CD8-positive, alpha-beta memory T cell (primary cell): ENCODE data around the gene WDFY4. TPM values are rescaled to one million over a fixed set of nuclear protein-coding genes. Genes with fewer than 3 reads are reported as not detected.

Experiments
- CTCF ChIA-PET: fragments of 350-600 bp; sonication (Branson Sonifier 250); formaldehyde crosslinking; loops from one replicate; lab custom pipeline; 2021; ENCODE audit warnings: antibody characterized with exemption; lab: Charles Lee
- POLR2A ChIA-PET: fragments of 350-600 bp; sonication (Branson Sonifier 250); formaldehyde crosslinking; loops from one replicate; lab custom pipeline; 2021; ENCODE audit warnings: antibody characterized with exemption; lab: Charles Lee
- DNase-seq, 5 donors: peaks; one replicate each; pipeline versions ENCODE4 v3.0.0 to v3.0.0-alpha.2; 2020 to 2022; ENCODE audit warnings: mixed read lengths in 1 of 5
- H3K27ac ChIP-seq: one replicate; pipeline ENCODE4 v1.7.0; 2013; ENCODE audit warnings: low read depth, mild to moderate bottlenecking, low read length, moderate library complexity
- H3K27me3 ChIP-seq: 2 replicates; pipeline ENCODE4 v1.7.0; 2013; ENCODE audit warnings: low read length, mild to moderate bottlenecking; ENCODE audit not compliant: insufficient read depth, poor library complexity, severe bottlenecking
- H3K36me3 ChIP-seq: 2 replicates; pipeline ENCODE4 v1.7.0; 2013; ENCODE audit warnings: mild to moderate bottlenecking, low read length, moderate library complexity; ENCODE audit not compliant: insufficient read depth
- H3K4me1 ChIP-seq: 2 replicates; pipeline ENCODE4 v1.7.0; 2013; ENCODE audit warnings: mild to moderate bottlenecking, low read length, moderate library complexity; ENCODE audit not compliant: insufficient read depth
- H3K4me3 ChIP-seq: 2 replicates; pipeline ENCODE4 v1.7.0; 2013; ENCODE audit warnings: mild to moderate bottlenecking, low read length
- H3K9me3 ChIP-seq: 2 replicates; pipeline ENCODE4 v1.7.0; 2013; ENCODE audit warnings: mild to moderate bottlenecking, low read length
- H3K27ac Mint-ChIP-seq, 8 donors: one replicate each; pipeline ENCODE4 v1.8.0; 2020 to 2021; ENCODE audit warnings: mixed read lengths in 8 of 8, mild to moderate bottlenecking in 6 of 8, inconsistent platforms in 3 of 8, moderate library complexity in 3 of 8
- H3K27me3 Mint-ChIP-seq, 2 donors: one replicate each; pipeline ENCODE4 v1.8.0; 2020 to 2021; ENCODE audit warnings: mixed read lengths in 2 of 2, mild to moderate bottlenecking in 1 of 2, moderate library complexity in 1 of 2
- H3K36me3 Mint-ChIP-seq, 3 donors: one replicate each; pipeline ENCODE4 v1.8.0; 2020 to 2021; ENCODE audit warnings: mixed read lengths in 3 of 3, inconsistent platforms in 1 of 3, mild to moderate bottlenecking in 1 of 3
- H3K4me1 Mint-ChIP-seq, 3 donors: one replicate each; pipeline ENCODE4 v1.8.0; 2020 to 2021; ENCODE audit warnings: mixed read lengths in 3 of 3, inconsistent platforms in 1 of 3, mild to moderate bottlenecking in 1 of 3
- H3K4me3 Mint-ChIP-seq, 7 donors: one replicate each; pipeline ENCODE4 v1.8.0; 2020 to 2021; ENCODE audit warnings: mixed read lengths in 7 of 7, mild to moderate bottlenecking in 6 of 7, moderate library complexity in 4 of 7, inconsistent platforms in 2 of 7
- H3K9me3 Mint-ChIP-seq, 5 donors: one replicate each; pipeline ENCODE4 v1.8.0; 2020 to 2022; ENCODE audit warnings: mixed read lengths in 5 of 5, mild to moderate bottlenecking in 3 of 5, moderate library complexity in 2 of 5, inconsistent platforms in 1 of 5
- polyA plus RNA-seq: library from polyadenylated mRNA; unstranded; fragments of 300-500 nt; fragmentation: Illumina TruSeq; gene quantifications from one replicate; pipeline ENCODE4 v1.2.3, GENCODE V29; 2021
- total RNA-seq, 2 experiments: library from RNA; stranded (reverse); gene quantifications; one replicate each; pipeline ENCODE4 v1.2.3, GENCODE V29; 2021

Gene WDFY4
- total and polyA plus RNA-seq, 3 experiments from 2014 or later, result 0.20 to 0.35 TPM; not detected in 1

DNA sequence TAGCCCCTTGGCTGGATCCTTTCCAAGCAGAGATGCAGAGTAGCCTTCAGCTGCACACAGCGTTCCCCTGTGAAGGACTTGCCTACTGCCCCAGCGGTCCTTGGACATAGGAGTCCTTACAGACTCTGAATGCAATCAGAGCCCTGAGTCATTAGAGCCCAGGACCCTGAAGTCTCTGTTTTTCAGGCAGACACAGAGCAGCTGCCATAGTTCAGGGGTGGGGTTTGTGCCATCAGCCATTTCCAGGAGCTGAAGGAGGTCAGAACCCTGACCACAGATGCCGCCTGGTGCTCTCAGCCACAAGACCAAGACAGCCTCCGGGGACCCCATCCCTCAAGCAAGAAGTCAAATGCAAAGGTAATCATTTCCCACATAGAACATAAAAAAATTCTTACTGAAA is 32.8 kb upstream of the WDFY4 start:
- H3K27me3 ChIP-seq, result no peaks in the 10 kb centered on the region
- H3K36me3 ChIP-seq, result no peaks in the 10 kb centered on the region
- H3K27me3 Mint-ChIP-seq, result peaks cover 9 to 17% of the 10 kb centered on the region in 2 donors
- no peaks in the 10 kb centered on the region for H3K9me3 ChIP-seq
- peaks cover 5% of the 10 kb centered on the region for H3K4me1 ChIP-seq
- H3K4me1 Mint-ChIP-seq, result peaks cover 5 to 6% (median 5%) of the 10 kb centered on the region in 3 donors
- no peak overlapping the region for H3K4me3 ChIP-seq
- H3K27ac Mint-ChIP-seq, result peak overlapping the region in 1 of 8 donors; percentile 80
- H3K4me3 Mint-ChIP-seq, result no peak overlapping the region
- ChIA-PET POLR2A (no interaction called here), CTCF (no interaction called here)
- DNase-seq, result no peak
- H3K36me3 Mint-ChIP-seq, result no peaks in the 10 kb centered on the region
- H3K27ac ChIP-seq, result no peak overlapping the region
- H3K9me3 Mint-ChIP-seq, result peaks cover 0 to 3% (median 0%) of the 10 kb centered on the region in 5 donors

DNA sequence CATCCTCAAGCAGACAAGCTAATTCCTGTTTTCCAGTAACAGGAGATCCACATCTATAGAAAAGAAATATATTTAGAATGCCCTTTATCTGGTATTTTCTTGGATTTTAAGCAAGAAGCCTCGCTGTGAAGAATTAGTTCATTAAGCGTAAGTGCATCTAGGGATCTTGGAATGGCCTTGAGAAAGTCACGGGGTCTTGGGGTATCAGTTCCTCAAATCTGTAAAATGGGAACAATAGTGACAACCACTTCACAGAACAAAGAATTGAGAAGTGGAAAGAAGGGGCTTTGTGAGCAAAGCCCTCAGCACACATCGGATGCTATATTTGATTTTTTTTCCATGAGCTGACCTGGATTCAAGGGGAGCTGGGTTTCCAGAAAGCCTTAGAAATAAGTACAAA is 32.3 kb upstream of the WDFY4 start:
- Histone ChIP-seq H3K27ac (no peak overlapping the region), H3K27me3 (no peaks in the 10 kb centered on the region), H3K4me1 (peaks cover 5% of the 10 kb centered on the region), H3K9me3 (no peaks in the 10 kb centered on the region), H3K4me3 (no peak overlapping the region), H3K36me3 (no peaks in the 10 kb centered on the region)
- DNase-seq, result no peak
- Mint-ChIP-seq H3K9me3 (peaks cover 0 to 3% (median 0%) of the 10 kb centered on the region in 5 donors), H3K36me3 (no peaks in the 10 kb centered on the region), H3K27ac (no peak overlapping the region), H3K27me3 (peaks cover 10 to 18% of the 10 kb centered on the region in 2 donors), H3K4me3 (no peak overlapping the region), H3K4me1 (peaks cover 5 to 6% (median 5%) of the 10 kb centered on the region in 3 donors)
- ChIA-PET POLR2A (no interaction called here), CTCF (no interaction called here)

DNA sequence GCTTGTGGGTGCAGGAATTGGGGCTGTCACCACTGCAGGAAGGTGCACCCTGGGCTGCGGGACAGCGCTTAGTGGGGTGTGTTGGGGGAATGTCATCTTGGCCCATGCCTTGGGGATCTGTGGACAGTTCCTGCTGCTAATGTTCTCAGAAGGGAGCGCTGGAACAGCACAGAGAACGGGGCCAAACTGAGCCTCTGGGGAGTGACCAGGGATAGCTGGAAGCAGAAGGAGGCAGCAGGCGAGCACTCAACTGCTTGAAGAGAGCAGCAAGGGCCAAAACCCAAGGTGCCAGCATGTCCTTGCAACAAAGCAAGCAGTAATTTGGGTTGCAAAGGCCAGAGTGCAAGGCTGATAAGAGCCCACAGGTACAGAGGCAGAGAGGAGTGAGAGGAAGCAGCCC is 31.3 kb upstream of the WDFY4 start:
- no peaks in the 10 kb centered on the region for H3K9me3 ChIP-seq
- ChIA-PET CTCF (no interaction called here), POLR2A (no interaction called here)
- H3K4me1 ChIP-seq, result peaks cover 5% of the 10 kb centered on the region
- peaks cover 0 to 3% (median 0%) of the 10 kb centered on the region in 5 donors for H3K9me3 Mint-ChIP-seq
- H3K4me3 ChIP-seq, result no peak overlapping the region
- peaks cover 18 to 20% of the 10 kb centered on the region in 2 donors for H3K27me3 Mint-ChIP-seq
- DNase-seq, result no peak
- H3K36me3 Mint-ChIP-seq, result no peaks in the 10 kb centered on the region
- H3K27me3 ChIP-seq, result no peaks in the 10 kb centered on the region
- no peaks in the 10 kb centered on the region for H3K36me3 ChIP-seq
- H3K4me1 Mint-ChIP-seq, result peaks cover 4 to 5% (median 5%) of the 10 kb centered on the region in 3 donors
- no peak overlapping the region for H3K27ac ChIP-seq
- H3K4me3 Mint-ChIP-seq, result peak overlapping the region in 2 of 7 donors; percentile 44 to 61
- H3K27ac Mint-ChIP-seq, result no peak overlapping the region

DNA sequence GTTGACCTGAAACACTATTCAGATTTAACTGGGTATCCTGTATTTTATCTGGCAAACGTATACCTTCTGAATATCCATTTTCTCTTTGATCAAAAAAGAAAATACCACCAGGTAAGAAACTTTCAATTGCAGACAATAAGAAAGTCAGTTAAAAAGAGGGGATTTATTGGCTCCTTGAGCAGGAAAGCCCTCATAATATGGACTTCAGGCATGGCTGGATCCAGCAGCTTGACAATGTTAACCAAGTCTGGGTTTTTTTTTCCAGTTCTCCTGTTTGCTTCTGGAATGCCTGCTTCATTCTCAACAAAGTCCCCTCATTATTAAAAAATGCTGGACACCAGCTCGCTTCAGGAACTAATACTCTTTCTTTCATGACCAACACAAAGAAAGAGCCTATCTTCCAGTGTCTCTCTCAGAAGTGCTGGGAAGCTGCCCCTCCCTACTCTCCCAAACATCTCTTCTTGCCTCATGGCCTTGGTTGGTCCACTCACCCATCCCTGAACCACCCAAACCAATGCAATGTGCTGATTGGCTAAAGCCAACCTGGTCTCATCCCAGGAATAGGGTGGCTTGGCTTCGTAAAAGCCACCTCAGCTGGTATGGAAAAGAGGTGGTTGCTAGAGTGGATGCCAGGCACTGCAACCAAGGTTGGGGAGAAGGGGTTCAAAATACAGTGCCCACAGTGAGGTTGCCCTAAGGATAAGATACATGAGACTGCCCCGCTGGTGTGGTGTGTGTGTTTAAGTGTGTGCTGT is 30.6 kb upstream of the WDFY4 start:
- Histone ChIP-seq H3K27ac (no peak overlapping the region), H3K27me3 (no peaks in the 10 kb centered on the region), H3K36me3 (no peaks in the 10 kb centered on the region), H3K9me3 (no peaks in the 10 kb centered on the region), H3K4me3 (no peak overlapping the region), H3K4me1 (peaks cover 5% of the 10 kb centered on the region)
- Mint-ChIP-seq H3K4me1 (peaks cover 4 to 5% (median 5%) of the 10 kb centered on the region in 3 donors), H3K27ac (no peak overlapping the region), H3K9me3 (peaks cover 0 to 3% (median 0%) of the 10 kb centered on the region in 5 donors), H3K36me3 (no peaks in the 10 kb centered on the region), H3K4me3 (peak overlapping the region in 1 of 7 donors; percentile 42), H3K27me3 (peaks cover 22 to 26% of the 10 kb centered on the region in 2 donors)
- no peak for DNase-seq
- ChIA-PET POLR2A (no interaction called here), CTCF (interaction anchor here (0.8 kb wide), 1 partner anchor 753 kb away, joined by 3 read pairs; no protein-coding TSS in a partner anchor)

GRCh38 chr10:48655411-48656240 is 29.0 kb upstream of the WDFY4 start:
- peaks cover 4 to 5% (median 5%) of the 10 kb centered on the region in 3 donors for H3K4me1 Mint-ChIP-seq
- H3K9me3 Mint-ChIP-seq, result peaks cover 0 to 3% (median 0%) of the 10 kb centered on the region in 5 donors
- peak in 1 of 5 donors; percentile 6 for DNase-seq
- H3K4me3 ChIP-seq, result no peak overlapping the region
- peaks cover 5% of the 10 kb centered on the region for H3K4me1 ChIP-seq
- H3K4me3 Mint-ChIP-seq, result peak overlapping the region in 4 of 7 donors; percentile 33 to 50 (median 46)
- no peaks in the 10 kb centered on the region for H3K27me3 ChIP-seq
- no peaks in the 10 kb centered on the region for H3K36me3 ChIP-seq
- H3K27me3 Mint-ChIP-seq, result peaks cover 22 to 26% of the 10 kb centered on the region in 2 donors
- no peaks in the 10 kb centered on the region for H3K9me3 ChIP-seq
- CTCF ChIA-PET, result interaction anchor here (0.8 to 2.3 kb wide), 11 partner anchors 8 to 752 kb away, joined by 3 to 9 read pairs (median 5); no protein-coding TSS in a partner anchor
- POLR2A ChIA-PET, result interaction anchor here (1.0 kb wide), 1 partner anchor 291 kb away, joined by 3 read pairs; no protein-coding TSS in a partner anchor
- H3K27ac Mint-ChIP-seq, result no peak overlapping the region
- no peaks in the 10 kb centered on the region for H3K36me3 Mint-ChIP-seq
- no peak overlapping the region for H3K27ac ChIP-seq

DNA sequence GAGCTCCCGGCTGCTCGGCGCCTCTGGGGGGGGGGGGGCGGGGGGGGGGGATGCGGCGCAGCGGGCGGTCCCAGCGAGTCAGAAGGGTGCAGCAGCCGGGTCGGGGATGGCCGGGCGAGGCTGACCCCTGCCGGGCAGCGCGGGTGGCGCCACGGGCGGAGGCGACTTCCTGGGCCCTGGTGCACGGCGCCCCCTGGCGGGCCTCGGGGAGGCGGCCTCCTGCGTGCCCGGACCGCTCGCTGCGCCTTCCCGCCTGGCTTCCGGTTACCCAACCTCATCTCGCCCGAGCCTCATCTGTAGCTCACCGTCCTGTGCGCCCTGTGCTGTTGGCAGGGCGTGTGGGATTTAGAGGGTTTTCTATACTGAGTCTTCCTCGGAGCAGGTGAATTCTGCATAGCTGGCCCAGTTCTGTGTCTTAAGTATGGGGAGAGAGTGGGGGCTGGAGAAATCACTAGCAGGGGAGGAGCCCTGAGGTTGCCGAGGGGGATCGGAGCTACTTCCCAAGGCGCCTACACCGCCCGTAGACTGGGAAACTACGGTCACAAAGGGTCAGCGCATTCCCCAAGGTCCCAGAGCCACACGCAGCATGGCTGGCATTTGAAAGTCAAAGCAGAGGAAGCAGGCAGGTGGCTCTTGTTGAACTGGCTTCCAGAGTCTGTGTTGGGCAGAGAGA is 28.3 kb upstream of the WDFY4 start:
- H3K27ac ChIP-seq, result no peak overlapping the region
- no peaks in the 10 kb centered on the region for H3K9me3 ChIP-seq
- peak overlapping the region; percentile 66 to 89 (median 83) for H3K4me3 Mint-ChIP-seq
- peak overlapping the region in 4 of 8 donors; percentile 29 to 86 (median 64) for H3K27ac Mint-ChIP-seq
- DNase-seq, result peak; percentile 67 to 78 (median 75)
- peaks cover 19 to 26% of the 10 kb centered on the region in 2 donors for H3K27me3 Mint-ChIP-seq
- no peaks in the 10 kb centered on the region for H3K27me3 ChIP-seq
- no peaks in the 10 kb centered on the region for H3K36me3 ChIP-seq
- no peaks in the 10 kb centered on the region for H3K36me3 Mint-ChIP-seq
- peak overlapping the region; percentile 59 for H3K4me3 ChIP-seq
- peaks cover 5% of the 10 kb centered on the region for H3K4me1 ChIP-seq
- H3K9me3 Mint-ChIP-seq, result peaks cover 0 to 2% (median 0%) of the 10 kb centered on the region in 5 donors
- H3K4me1 Mint-ChIP-seq, result peaks cover 4 to 5% (median 5%) of the 10 kb centered on the region in 3 donors
- ChIA-PET CTCF (interaction anchor here (0.7 to 2.3 kb wide), 12 partner anchors 8 to 348 kb away, joined by 3 to 9 read pairs (median 4); no protein-coding TSS in a partner anchor), POLR2A (interaction anchor here (1.0 kb wide), 1 partner anchor 292 kb away, joined by 3 read pairs; no protein-coding TSS in a partner anchor)

GRCh38 chr10:48656914-48657305 is 27.8 kb upstream of the WDFY4 start:
- no peaks in the 10 kb centered on the region for H3K36me3 ChIP-seq
- H3K27me3 ChIP-seq, result no peaks in the 10 kb centered on the region
- Mint-ChIP-seq H3K27ac (peak overlapping the region in 1 of 8 donors; percentile 51), H3K4me1 (peaks cover 4 to 5% (median 5%) of the 10 kb centered on the region in 3 donors), H3K9me3 (no peaks in the 10 kb centered on the region), H3K4me3 (peak overlapping the region in 6 of 7 donors; percentile 78 to 89 (median 84)), H3K27me3 (peaks cover 18 to 26% of the 10 kb centered on the region in 2 donors), H3K36me3 (no peaks in the 10 kb centered on the region)
- DNase-seq, result no peak
- peak overlapping the region; percentile 59 for H3K4me3 ChIP-seq
- peaks cover 5% of the 10 kb centered on the region for H3K4me1 ChIP-seq
- H3K9me3 ChIP-seq, result no peaks in the 10 kb centered on the region
- H3K27ac ChIP-seq, result no peak overlapping the region
- ChIA-PET POLR2A (interaction anchor here (1.0 kb wide), 1 partner anchor 293 kb away, joined by 3 read pairs; no protein-coding TSS in a partner anchor), CTCF (interaction anchor here (0.7 to 2.3 kb wide), 11 partner anchors 8 to 349 kb away, joined by 3 to 9 read pairs (median 5); no protein-coding TSS in a partner anchor)
